WTC11 (cell line): ENCODE measurements around the gene ABHD12. TPM values are rescaled to one million over a fixed set of nuclear protein-coding genes. Genes with fewer than 3 reads are reported as not detected.

Experiments used
- ATAC-seq: fragments of 200-7000 bp; cut with Tn5 transposase; 2 replicates; pipeline ENCODE4 v1.10.0; 2021; ENCODE audit warnings: mild to moderate bottlenecking, moderate library complexity
- CTCF ChIA-PET: fragments of 300-600 bp; sonication (Branson Sonifier 250); formaldehyde crosslinking; loops from one replicate; lab custom pipeline; 2021; ENCODE audit warnings: antibody characterized with exemption; lab: Charles Lee
- POLR2A ChIA-PET: fragments of 350-600 bp; sonication (Branson Sonifier 250); formaldehyde crosslinking; loops from one replicate; lab custom pipeline; 2021; ENCODE audit warnings: antibody characterized with exemption; lab: Charles Lee
- DNase-seq: peaks from one replicate; pipeline ENCODE4 v3.0.0; 2021; ENCODE audit warnings: low spot score
- H3K27ac Mint-ChIP-seq: 2 replicates; pipeline ENCODE4 v1.8.0; 2021; ENCODE audit warnings: mixed read lengths
- H3K27me3 Mint-ChIP-seq: 2 replicates; pipeline ENCODE4 v1.8.0; 2021; ENCODE audit warnings: low read depth, mild to moderate bottlenecking, moderate library complexity, mixed read lengths
- H3K36me3 Mint-ChIP-seq: 2 replicates; pipeline ENCODE4 v1.8.0; 2021; ENCODE audit warnings: mixed read lengths
- H3K4me1 Mint-ChIP-seq: 2 replicates; pipeline ENCODE4 v1.8.0; 2022; ENCODE audit warnings: mixed read lengths
- H3K4me3 Mint-ChIP-seq: 2 replicates; pipeline ENCODE4 v1.8.0; 2021; ENCODE audit warnings: mild to moderate bottlenecking, moderate library complexity, mixed read lengths
- H3K9me3 Mint-ChIP-seq: 2 replicates; pipeline ENCODE4 v1.8.0; 2021; ENCODE audit warnings: mixed read lengths
- CDX4 ChIP-seq: fragments of 250-450 bp; sonication (Bioruptor Pico); IDR thresholded peaks from 2 replicates; pipeline ENCODE4 v1.9.0; 2021; ENCODE audit warnings: moderate library complexity, mild to moderate bottlenecking, inconsistent platforms, borderline replicate concordance
- EMX1 ChIP-seq: fragments of 250-450 bp; sonication (Bioruptor Pico); IDR thresholded peaks from 2 replicates; pipeline ENCODE4 v1.8.0; 2021; ENCODE audit warnings: mild to moderate bottlenecking
- FOXP4 ChIP-seq: sonication (generic); formaldehyde crosslinking; IDR thresholded peaks from 2 replicates; pipeline ENCODE4 v1.8.0; 2022; ENCODE audit warnings: mild to moderate bottlenecking, missing genetic modification reagents
- GTF2I ChIP-seq: fragments of 250-450 bp; sonication (Bioruptor Pico); conservative IDR thresholded peaks from 2 replicates; pipeline ENCODE4 v1.4.0; 2021; ENCODE audit warnings: mild to moderate bottlenecking
- HMGXB4 ChIP-seq: sonication (generic); formaldehyde crosslinking; IDR thresholded peaks from 2 replicates; pipeline ENCODE4 v1.8.1; 2023; ENCODE audit warnings: mild to moderate bottlenecking, moderate library complexity, missing genetic modification reagents
- IRF2 ChIP-seq: sonication (generic); formaldehyde crosslinking; IDR thresholded peaks from 2 replicates; pipeline ENCODE4 v1.8.0; 2022; ENCODE audit warnings: low read depth, missing genetic modification reagents, borderline replicate concordance
- OVOL2 ChIP-seq: fragments of 250-450 bp; sonication (Bioruptor Pico); IDR thresholded peaks from 2 replicates; pipeline ENCODE4 v1.9.0; 2021; ENCODE audit warnings: mild to moderate bottlenecking, borderline replicate concordance
- RORB ChIP-seq: fragments of 250-450 bp; sonication (Bioruptor Pico); IDR thresholded peaks from 2 replicates; pipeline ENCODE4 v1.9.0; 2021; ENCODE audit warnings: mild to moderate bottlenecking
- SMAD3 ChIP-seq: sonication (generic); formaldehyde crosslinking; IDR thresholded peaks from 2 replicates; pipeline ENCODE4 v1.8.0; 2022; ENCODE audit warnings: missing genetic modification reagents, mild to moderate bottlenecking, borderline replicate concordance
- STAT6 ChIP-seq: sonication (generic); formaldehyde crosslinking; conservative IDR thresholded peaks from 2 replicates; pipeline ENCODE4 v1.8.1; 2023; ENCODE audit warnings: mild to moderate bottlenecking, low read depth, missing genetic modification reagents, moderate library complexity
- TP53 ChIP-seq: sonication (generic); formaldehyde crosslinking; IDR thresholded peaks from 2 replicates; pipeline ENCODE4 v1.8.1; 2023; ENCODE audit warnings: mild to moderate bottlenecking, missing genetic modification reagents
- ZNF121 ChIP-seq: sonication (generic); formaldehyde crosslinking; IDR thresholded peaks from 2 replicates; pipeline ENCODE4 v1.8.0; 2023; ENCODE audit warnings: missing genetic modification reagents
- ZNF512 ChIP-seq: sonication (generic); formaldehyde crosslinking; IDR thresholded peaks from 2 replicates; pipeline ENCODE4 v1.8.1; 2022; ENCODE audit warnings: missing genetic modification reagents, borderline replicate concordance
- ZNF671 ChIP-seq: fragments of 250-450 bp; sonication (Bioruptor Pico); IDR thresholded peaks from 2 replicates; pipeline ENCODE4 v1.8.0; 2021; ENCODE audit warnings: mild to moderate bottlenecking
- total RNA-seq: library from RNA; stranded (reverse); gene quantifications from 3 replicates; pipeline ENCODE4 v1.2.3, GENCODE V29; 2021
- TF ChIP-seq, protein P1 (sequence below): sonication (generic); formaldehyde crosslinking; IDR thresholded peaks from 2 replicates; pipeline ENCODE4 v1.8.1; 2023; ENCODE audit warnings: mild to moderate bottlenecking, missing genetic modification reagents
- TF ChIP-seq, protein P2 (sequence below): sonication (generic); formaldehyde crosslinking; IDR thresholded peaks from 2 replicates; pipeline ENCODE4 v1.8.0; 2022; ENCODE audit warnings: mild to moderate bottlenecking, missing genetic modification reagents
- TF ChIP-seq, protein P3 (sequence below): fragments of 200-600 bp; IDR thresholded peaks from 2 replicates; pipeline ENCODE4 v1.8.0; 2022; ENCODE audit warnings: antibody characterized with exemption
- TF ChIP-seq, protein P4 (sequence below): sonication (generic); formaldehyde crosslinking; IDR thresholded peaks from 2 replicates; pipeline ENCODE4 v1.8.1; 2022; ENCODE audit warnings: mild to moderate bottlenecking, moderate library complexity, missing genetic modification reagents

The ABHD12 gene
- total RNA-seq, 1 experiment from 2014 or later: 63.1 TPM

DNA sequence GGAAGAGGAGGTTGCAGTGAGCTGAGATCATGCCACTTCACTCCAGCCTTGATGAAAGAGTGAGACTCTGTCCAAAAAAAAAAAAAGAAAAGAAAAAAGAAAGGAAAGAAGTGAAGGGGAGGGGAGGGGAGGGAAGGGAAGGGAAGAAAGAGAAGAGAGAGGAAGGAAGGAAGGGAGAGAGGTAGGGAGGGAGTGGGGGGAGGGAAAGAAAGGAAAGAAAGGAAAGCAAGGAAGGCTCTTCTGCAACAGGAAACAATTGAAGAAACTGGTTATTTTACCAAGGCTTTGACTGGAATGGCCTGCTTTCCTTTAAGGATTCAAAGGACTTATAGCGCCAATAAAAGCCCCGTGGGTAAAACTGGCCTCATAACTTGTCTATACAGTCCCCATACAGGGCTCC is 64.6 kb downstream of the ABHD12 start:
- CTCF ChIA-PET: interaction anchor here (2.0 to 2.3 kb wide), 2 partner anchors 10 to 11 kb away, joined by 5 to 8 read pairs; no protein-coding TSS in a partner anchor
- POLR2A ChIA-PET: no interaction called here
- ATAC-seq: no peak
- Mint-ChIP-seq H3K9me3 (peaks cover 11% of the 10 kb centered on the region), H3K27ac (no peak overlapping the region), H3K36me3 (peaks cover 40% of the 10 kb centered on the region), H3K27me3 (no peaks in the 10 kb centered on the region), H3K4me3 (no peak overlapping the region)
- DNase-seq: no peak
- TF ChIP-seq ZNF671 (no peak), OVOL2 (CRISPR knock-in tag) (no peak), IRF2 (CRISPR knock-in tag) (no peak), SMAD3 (no peak), ZNF121 (CRISPR knock-in tag) (no peak), RORB (no peak), GTF2I (no peak), EMX1 (no peak), CDX4 (CRISPR knock-in tag) (no peak), TP53 (CRISPR knock-in tag) (no peak), FOXP4 (CRISPR knock-in tag) (no peak), ZNF512 (CRISPR knock-in tag) (no peak), STAT6 (CRISPR knock-in tag) (no peak), HMGXB4 (CRISPR knock-in tag) (no peak)
- TF ChIP-seq, protein P1, sequence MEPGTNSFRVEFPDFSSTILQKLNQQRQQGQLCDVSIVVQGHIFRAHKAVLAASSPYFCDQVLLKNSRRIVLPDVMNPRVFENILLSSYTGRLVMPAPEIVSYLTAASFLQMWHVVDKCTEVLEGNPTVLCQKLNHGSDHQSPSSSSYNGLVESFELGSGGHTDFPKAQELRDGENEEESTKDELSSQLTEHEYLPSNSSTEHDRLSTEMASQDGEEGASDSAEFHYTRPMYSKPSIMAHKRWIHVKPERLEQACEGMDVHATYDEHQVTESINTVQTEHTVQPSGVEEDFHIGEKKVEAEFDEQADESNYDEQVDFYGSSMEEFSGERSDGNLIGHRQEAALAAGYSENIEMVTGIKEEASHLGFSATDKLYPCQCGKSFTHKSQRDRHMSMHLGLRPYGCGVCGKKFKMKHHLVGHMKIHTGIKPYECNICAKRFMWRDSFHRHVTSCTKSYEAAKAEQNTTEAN (CRISPR knock-in tag): no peak
- TF ChIP-seq, protein P2, sequence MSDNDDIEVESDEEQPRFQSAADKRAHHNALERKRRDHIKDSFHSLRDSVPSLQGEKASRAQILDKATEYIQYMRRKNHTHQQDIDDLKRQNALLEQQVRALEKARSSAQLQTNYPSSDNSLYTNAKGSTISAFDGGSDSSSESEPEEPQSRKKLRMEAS: no peak
- TF ChIP-seq, protein P3, sequence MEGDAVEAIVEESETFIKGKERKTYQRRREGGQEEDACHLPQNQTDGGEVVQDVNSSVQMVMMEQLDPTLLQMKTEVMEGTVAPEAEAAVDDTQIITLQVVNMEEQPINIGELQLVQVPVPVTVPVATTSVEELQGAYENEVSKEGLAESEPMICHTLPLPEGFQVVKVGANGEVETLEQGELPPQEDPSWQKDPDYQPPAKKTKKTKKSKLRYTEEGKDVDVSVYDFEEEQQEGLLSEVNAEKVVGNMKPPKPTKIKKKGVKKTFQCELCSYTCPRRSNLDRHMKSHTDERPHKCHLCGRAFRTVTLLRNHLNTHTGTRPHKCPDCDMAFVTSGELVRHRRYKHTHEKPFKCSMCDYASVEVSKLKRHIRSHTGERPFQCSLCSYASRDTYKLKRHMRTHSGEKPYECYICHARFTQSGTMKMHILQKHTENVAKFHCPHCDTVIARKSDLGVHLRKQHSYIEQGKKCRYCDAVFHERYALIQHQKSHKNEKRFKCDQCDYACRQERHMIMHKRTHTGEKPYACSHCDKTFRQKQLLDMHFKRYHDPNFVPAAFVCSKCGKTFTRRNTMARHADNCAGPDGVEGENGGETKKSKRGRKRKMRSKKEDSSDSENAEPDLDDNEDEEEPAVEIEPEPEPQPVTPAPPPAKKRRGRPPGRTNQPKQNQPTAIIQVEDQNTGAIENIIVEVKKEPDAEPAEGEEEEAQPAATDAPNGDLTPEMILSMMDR: no peak
- TF ChIP-seq, protein P4, sequence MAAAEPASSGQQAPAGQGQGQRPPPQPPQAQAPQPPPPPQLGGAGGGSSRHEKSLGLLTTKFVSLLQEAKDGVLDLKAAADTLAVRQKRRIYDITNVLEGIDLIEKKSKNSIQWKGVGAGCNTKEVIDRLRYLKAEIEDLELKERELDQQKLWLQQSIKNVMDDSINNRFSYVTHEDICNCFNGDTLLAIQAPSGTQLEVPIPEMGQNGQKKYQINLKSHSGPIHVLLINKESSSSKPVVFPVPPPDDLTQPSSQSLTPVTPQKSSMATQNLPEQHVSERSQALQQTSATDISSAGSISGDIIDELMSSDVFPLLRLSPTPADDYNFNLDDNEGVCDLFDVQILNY (CRISPR knock-in tag): no peak
- TF ChIP-seq, all 79 proteins: peak for 0
- H3K4me1 Mint-ChIP-seq: peaks cover 36% of the 10 kb centered on the region
